HepG2 (cell line): Measurements from ENCODE around the gene TUBGCP6. TPM values are rescaled to one million over a fixed set of nuclear protein-coding genes. Genes with fewer than 3 reads are reported as not detected.

Experiments
- ATAC-seq: fragments of 200-7000 bp; cut with Tn5 transposase; 3 replicates; pipeline ENCODE4 v1.9.1; 2020; ENCODE audit warnings: mild to moderate bottlenecking, moderate library complexity
- BruUV-seq: library from RNA; stranded (reverse); fragments of 400-500 nt; replicated peaks from 2 replicates; lab custom pipeline; 2021; lab: Mats Ljungman, UMichigan
- CTCF ChIA-PET: fragments of 300-600 bp; formaldehyde crosslinking; extraction: SDS; loops from one replicate; lab custom pipeline; 2021; ENCODE audit warnings: low total read pairs, inconsistent platforms, low intra/inter-chr PET ratio; lab: Yijun Ruan, JAX
- POLR2A ChIA-PET: fragments of 350-600 bp; sonication (Branson Sonifier 250); formaldehyde crosslinking; loops from one replicate; lab custom pipeline; 2020; ENCODE audit warnings: antibody characterized with exemption, inconsistent platforms; lab: Yijun Ruan, JAX
- DNase-seq: peaks from one replicate; pipeline ENCODE4 v3.0.0-alpha.2; 2015; ENCODE audit warnings: low spot score
- FAIRE-seq: peaks from 3 replicates; lab custom pipeline; 2011; peaks lifted over from hg19 to GRCh38; lab: Jason Lieb, UNC
- H2AFZ ChIP-seq: one replicate; pipeline ENCODE4 v1.6.1; 2011; ENCODE audit warnings: low read length, inconsistent platforms
- H3K27ac ChIP-seq: fragments of 300-600 bp; 3 replicates; pipeline ENCODE4 v1.8.0; 2011; ENCODE audit warnings: mixed run types, mild to moderate bottlenecking, mixed read lengths, low read length, inconsistent platforms; ENCODE audit not compliant: insufficient read depth; ENCODE audit errors: extremely low read length
- H3K27me3 ChIP-seq, 2 experiments: fragments of 200-600 bp in 1 of 2; 2 replicates in 1 of 2; 3 replicates in 1 of 2; pipeline versions ENCODE4 v1.6.0 to v1.8.0; 2011; ENCODE audit warnings: low read length in 2 of 2, mild to moderate bottlenecking in 2 of 2, moderate library complexity in 2 of 2, inconsistent platforms in 1 of 2; ENCODE audit not compliant: insufficient read depth in 2 of 2, control insufficient read depth in 1 of 2
- H3K36me3 ChIP-seq, 2 experiments: fragments of 200-600 bp in 1 of 2; replicated peaks in 1 of 2; 2 replicates in 1 of 2; 3 replicates in 1 of 2; pipeline versions ENCODE4 v1.5.1 to v1.8.0; 2011; ENCODE audit warnings: low read length in 2 of 2, inconsistent platforms in 1 of 2; ENCODE audit not compliant: insufficient read depth in 2 of 2, control insufficient read depth in 1 of 2
- H3K4me1 ChIP-seq: 2 replicates; pipeline ENCODE4 v1.5.1; 2012; ENCODE audit warnings: low read length, inconsistent platforms; ENCODE audit not compliant: insufficient read depth
- H3K4me2 ChIP-seq: 2 replicates; pipeline ENCODE4 v1.6.0; 2011; ENCODE audit warnings: low read depth, low read length, inconsistent platforms
- H3K4me3 ChIP-seq, 3 experiments: fragments of 200-600 bp in 1 of 3; sonication (generic), shearing (Covaris generic) in 1 of 3; replicated peaks in 1 of 3; 2 replicates each; pipeline ENCODE4 v1.5.1; 2011 to 2016; ENCODE audit warnings: low read length in 3 of 3, inconsistent platforms in 2 of 3, low read depth in 2 of 3, mild to moderate bottlenecking in 2 of 3, control low read depth in 1 of 3, mixed read lengths in 1 of 3; ENCODE audit not compliant: insufficient read depth in 1 of 3
- H3K79me2 ChIP-seq: one replicate; pipeline ENCODE4 v1.6.1; 2011; ENCODE audit warnings: low read length, inconsistent platforms; ENCODE audit not compliant: insufficient read depth
- H3K9ac ChIP-seq: 2 replicates; pipeline ENCODE4 v1.6.0; 2011; ENCODE audit warnings: mild to moderate bottlenecking, low read depth, low read length, inconsistent platforms; ENCODE audit not compliant: insufficient read depth
- H3K9me3 ChIP-seq: 2 replicates; pipeline ENCODE4 v1.5.1; 2012; ENCODE audit warnings: mild to moderate bottlenecking, low read length
- H4K20me1 ChIP-seq: 2 replicates; pipeline ENCODE4 v1.6.0; 2011; ENCODE audit warnings: inconsistent platforms, mild to moderate bottlenecking, low read length, moderate library complexity; ENCODE audit not compliant: insufficient read depth
- CBFB ChIP-seq: sonication (generic); formaldehyde crosslinking; IDR thresholded peaks from 2 replicates; pipeline ENCODE4 v1.4.0; 2020; ENCODE audit warnings: missing genetic modification reagents
- CHD4 ChIP-seq: fragments of 200-600 bp; sonication (generic); IDR thresholded peaks from 2 replicates; pipeline ENCODE4 v1.7.0; 2017; ENCODE audit warnings: mild to moderate bottlenecking, low read length, borderline replicate concordance
- GATA4 ChIP-seq: sonication (generic); IDR thresholded peaks from 2 replicates; pipeline ENCODE4 v1.6.1; 2016; ENCODE audit warnings: antibody characterized with exemption, low read depth, borderline replicate concordance
- HCFC1 ChIP-seq: fragments of 150-350 bp; IDR thresholded peaks from 2 replicates; pipeline ENCODE4 v1.6.1; 2014; ENCODE audit warnings: low read depth, low read length
- IKZF4 ChIP-seq: sonication (generic); formaldehyde crosslinking; IDR thresholded peaks from 2 replicates; pipeline ENCODE4 v1.5.1; 2020; ENCODE audit warnings: borderline replicate concordance, mild to moderate bottlenecking, low read depth, missing genetic modification reagents; ENCODE audit errors: not compliant biosample characterization
- KLF15 ChIP-seq: sonication (generic); formaldehyde crosslinking; IDR thresholded peaks from 2 replicates; pipeline ENCODE4 v1.8.1; 2023; ENCODE audit warnings: borderline replicate concordance, mild to moderate bottlenecking, inconsistent platforms, missing genetic modification reagents, mixed read lengths
- LCORL ChIP-seq, 2 experiments: fragments of 450-650 bp in 1 of 2; sonication (generic) in 1 of 2; formaldehyde crosslinking in 1 of 2; IDR thresholded peaks; 2 replicates each; pipeline versions ENCODE4 v1.5.0 to v1.6.1; 2017 to 2020; ENCODE audit warnings: antibody characterized with exemption in 1 of 2, missing genetic modification reagents in 1 of 2
- SMAD1 ChIP-seq: sonication (generic); formaldehyde crosslinking; IDR thresholded peaks from 2 replicates; pipeline ENCODE4 v1.4.0; 2020; ENCODE audit warnings: missing genetic modification reagents, low read depth, mild to moderate bottlenecking, borderline replicate concordance
- ZBTB26 ChIP-seq: IDR thresholded peaks from 2 replicates; pipeline ENCODE4 v1.6.1; 2016; ENCODE audit warnings: missing compliant biosample characterization, missing genetic modification reagents, borderline replicate concordance
- ZBTB8A ChIP-seq: sonication (generic); formaldehyde crosslinking; IDR thresholded peaks from 2 replicates; pipeline ENCODE4 v1.4.0; 2020; ENCODE audit warnings: mild to moderate bottlenecking, low read depth, missing genetic modification reagents, borderline replicate concordance
- ZNF224 ChIP-seq: sonication (generic); formaldehyde crosslinking; IDR thresholded peaks from 2 replicates; pipeline ENCODE4 v1.5.0; 2020; ENCODE audit warnings: mild to moderate bottlenecking, missing genetic modification reagents
- ZNF282 ChIP-seq: fragments of 450-650 bp; IDR thresholded peaks from 2 replicates; pipeline ENCODE4 v1.6.1; 2018; ENCODE audit not compliant: partially characterized antibody
- ZNF33B ChIP-seq: sonication (generic); formaldehyde crosslinking; IDR thresholded peaks from 2 replicates; pipeline ENCODE4 v1.5.1; 2020; ENCODE audit warnings: mild to moderate bottlenecking, missing genetic modification reagents
- ZNF34 ChIP-seq: sonication (generic); formaldehyde crosslinking; IDR thresholded peaks from 2 replicates; pipeline ENCODE4 v1.4.0; 2020; ENCODE audit warnings: mild to moderate bottlenecking, missing genetic modification reagents, borderline replicate concordance
- ZNF343 ChIP-seq: sonication (generic); formaldehyde crosslinking; IDR thresholded peaks from 2 replicates; pipeline ENCODE4 v1.4.0; 2020; ENCODE audit warnings: mild to moderate bottlenecking, missing genetic modification reagents
- WGBS: methylation state at CpG from one replicate; pipeline ENCODE4 v1.1.6; 2017; ENCODE audit warnings: low lambda C conversion rate; 5-methylcytosine and 5-hydroxymethylcytosine counted together
- in situ Hi-C: cut with HindIII; loops from 2 replicates; pipeline ENCODE4 v1.10.0; 2017; ENCODE audit warnings: low pct_unique_long_range_greater_than_20kb; ENCODE audit not compliant: extremely low pct_ligation_motif_present
- intact Hi-C: fragments of 100-400 bp; cut with micrococcal nuclease; formaldehyde crosslinking; loops from one replicate; pipeline ENCODE4 v1.10.0; 2022; ENCODE audit not compliant: unreplicated experiment
- polyA plus RNA-seq, 8 experiments: library from polyadenylated mRNA; depleted of rRNA in 3 of 8; stranded (reverse) in 7 of 8; unstranded in 1 of 8; fragments of >200 nt; fragmentation: Illumina TruSeq in 4 of 8; extraction: Trizol in 4 of 8; gene quantifications; 2 replicates each; pipeline versions ENCODE4 v1.2.1 to v1.2.3, GENCODE V29; 2011 to 2016; ENCODE audit warnings: low read depth in 4 of 8, missing spikeins in 1 of 8, mixed read lengths in 1 of 8; ENCODE audit not compliant: insufficient read depth in 1 of 8
- total RNA-seq, 5 experiments: library from RNA; depleted of rRNA; stranded (reverse); fragments of >200 nt; fragmentation: Illumina TruSeq; extraction: Trizol; gene quantifications; 2 replicates each; pipeline ENCODE4 v1.2.3, GENCODE V29; 2016; ENCODE audit warnings: low read depth in 1 of 5
- TF ChIP-seq, protein P1 (sequence below): sonication (generic); formaldehyde crosslinking; IDR thresholded peaks from 2 replicates; pipeline ENCODE4 v1.4.0; 2020; ENCODE audit warnings: missing genetic modification reagents, mild to moderate bottlenecking, borderline replicate concordance

Gene TUBGCP6
- total and polyA plus RNA-seq, 2 of the 13 experiments (the other 11 are each of a cell fraction or from before 2014, with no cell fraction given), result 14.6 to 15.7 TPM

GRCh38 chr22:50274771-50275170 lies 29.9 kb upstream of the TUBGCP6 start:
- FAIRE-seq, result no peak
- in situ Hi-C loops, result loop anchor here (5.0 kb wide), 1 partner anchor 53 kb away; the partner anchor contains the start of gene DENND6B

DNA sequence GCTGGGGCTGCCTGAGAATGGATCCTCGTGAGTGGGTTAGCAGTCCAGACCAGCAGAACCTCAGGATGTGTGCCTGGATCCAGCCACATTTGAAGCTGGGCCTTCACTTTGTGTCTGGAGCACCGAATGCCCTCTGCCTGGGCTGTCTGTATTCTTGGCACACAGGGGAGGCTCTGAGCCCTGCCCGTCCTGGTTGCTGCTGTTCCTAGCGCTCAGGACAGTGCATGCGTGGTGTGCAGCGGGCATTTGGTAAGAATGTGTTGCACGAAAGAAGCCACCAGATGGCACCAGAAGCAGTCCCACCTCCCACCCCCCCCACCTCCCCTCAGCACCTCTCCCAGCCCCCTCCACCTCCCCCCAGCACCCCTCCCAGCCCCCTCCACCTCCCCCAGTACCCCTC lies 29.5 kb upstream of the TUBGCP6 start:
- ChIA-PET CTCF (interaction anchor here (1.7 to 4.2 kb wide), 2 partner anchors 53 to 68 kb away, joined by 21 to 125 read pairs; partner anchors contain the start of genes DENND6B and PPP6R2), POLR2A (no interaction called here)
- H4K20me1 ChIP-seq, result peaks cover 7% of the 10 kb centered on the region; the same call in 1 of the 2 replicates
- intact Hi-C loops, result no loop called here
- 75% methylated on average over 4 of the region's 7 CpGs for WGBS
- peak; percentile 44 for ATAC-seq
- peak; percentile 44 for DNase-seq
- in situ Hi-C loops, result no loop called here
- peaks cover 6 to 17% of the 10 kb centered on the region in 2 experiments for H3K27me3 ChIP-seq
- H3K27ac ChIP-seq, result no peak overlapping the region
- H3K79me2 ChIP-seq, result no peaks in the 10 kb centered on the region
- H3K4me3 ChIP-seq, result no peak overlapping the region
- no peak overlapping the region for H2AFZ ChIP-seq
- peaks cover 23% of the 10 kb centered on the region for H3K4me1 ChIP-seq
- no peak overlapping the region for H3K4me2 ChIP-seq
- FAIRE-seq, result no peak
- no TSS peak for BruUV-seq
- peaks cover 13 to 18% of the 10 kb centered on the region in 2 experiments; a peak in 4 of 5 replicates for H3K36me3 ChIP-seq
- no peaks in the 10 kb centered on the region for H3K9me3 ChIP-seq
- H3K9ac ChIP-seq, result no peak overlapping the region
- TF ChIP-seq, protein P1, sequence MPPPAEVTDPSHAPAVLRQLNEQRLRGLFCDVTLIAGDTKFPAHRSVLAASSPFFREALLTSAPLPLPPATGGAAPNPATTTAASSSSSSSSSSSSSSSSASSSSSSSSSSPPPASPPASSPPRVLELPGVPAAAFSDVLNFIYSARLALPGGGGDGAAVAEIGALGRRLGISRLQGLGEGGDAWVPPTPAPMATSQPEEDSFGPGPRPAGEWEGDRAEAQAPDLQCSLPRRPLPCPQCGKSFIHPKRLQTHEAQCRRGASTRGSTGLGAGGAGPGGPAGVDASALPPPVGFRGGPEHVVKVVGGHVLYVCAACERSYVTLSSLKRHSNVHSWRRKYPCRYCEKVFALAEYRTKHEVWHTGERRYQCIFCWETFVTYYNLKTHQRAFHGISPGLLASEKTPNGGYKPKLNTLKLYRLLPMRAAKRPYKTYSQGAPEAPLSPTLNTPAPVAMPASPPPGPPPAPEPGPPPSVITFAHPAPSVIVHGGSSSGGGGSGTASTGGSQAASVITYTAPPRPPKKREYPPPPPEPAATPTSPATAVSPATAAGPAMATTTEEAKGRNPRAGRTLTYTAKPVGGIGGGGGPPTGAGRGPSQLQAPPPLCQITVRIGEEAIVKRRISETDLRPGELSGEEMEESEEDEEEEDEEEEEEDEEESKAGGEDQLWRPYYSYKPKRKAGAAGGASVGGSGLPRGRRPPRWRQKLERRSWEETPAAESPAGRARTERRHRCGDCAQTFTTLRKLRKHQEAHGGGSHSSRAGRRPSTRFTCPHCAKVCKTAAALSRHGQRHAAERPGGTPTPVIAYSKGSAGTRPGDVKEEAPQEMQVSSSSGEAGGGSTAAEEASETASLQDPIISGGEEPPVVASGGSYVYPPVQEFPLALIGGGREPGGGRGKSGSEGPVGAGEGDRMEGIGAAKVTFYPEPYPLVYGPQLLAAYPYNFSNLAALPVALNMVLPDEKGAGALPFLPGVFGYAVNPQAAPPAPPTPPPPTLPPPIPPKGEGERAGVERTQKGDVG (CRISPR knock-in tag), result 0 out of 2 replicates have a peak, but pooled peaks have one; percentile 76
- TF ChIP-seq ZNF34 (CRISPR knock-in tag) (no peak), CHD4 (no peak), ZNF343 (no peak), HCFC1 (no peak), SMAD1 (CRISPR knock-in tag) (no peak), GATA4 (no peak), ZNF224 (CRISPR knock-in tag) (no peak), ZNF33B (CRISPR knock-in tag) (no peak)

More at GRCh38 chr22:50274771-50275170, 29.9 kb upstream of the TUBGCP6 start:
- H4K20me1 ChIP-seq, result 0 out of 2 replicates have a peak, but pooled peaks cover 5% of the 10 kb centered on the region
- H3K36me3 ChIP-seq, result peaks cover 18 to 23% of the 10 kb centered on the region in 2 experiments; a peak in 4 of 5 replicates
- ChIA-PET CTCF (interaction anchor here (1.7 to 4.2 kb wide), 3 partner anchors 52 to 67 kb away, joined by 16 to 125 read pairs (median 21); partner anchors contain the start of genes DENND6B and PPP6R2), POLR2A (no interaction called here)
- BruUV-seq, result no TSS peak
- DNase-seq, result no peak
- H3K27ac ChIP-seq, result no peak overlapping the region
- peaks cover 19% of the 10 kb centered on the region for H3K4me1 ChIP-seq
- H3K9ac ChIP-seq, result no peak overlapping the region
- TF ChIP-seq CBFB, result no peak
- no peak for TF ChIP-seq IKZF4 (CRISPR knock-in tag)
- TF ChIP-seq KLF15 (CRISPR knock-in tag), result no peak
- TF ChIP-seq LCORL (IDR thresholded peaks at IDR 0.05), result no peak
- TF ChIP-seq LCORL (CRISPR knock-in tag; IDR thresholded peaks at IDR 0.05), result no peak
- TF ChIP-seq ZNF282, result no peak
- TF ChIP-seq ZBTB26 (CRISPR knock-in tag), result no peak
- no peak for TF ChIP-seq ZBTB8A (CRISPR knock-in tag)
- WGBS, result 93% methylated on average over 4 of the region's 7 CpGs
- H3K4me3 ChIP-seq, result no peak overlapping the region
- H2AFZ ChIP-seq, result no peak overlapping the region
- intact Hi-C loops, result no loop called here
- peaks cover 2 to 12% of the 10 kb centered on the region in 2 experiments for H3K27me3 ChIP-seq
- no peak overlapping the region for H3K4me2 ChIP-seq
- no peaks in the 10 kb centered on the region for H3K79me2 ChIP-seq
- no peaks in the 10 kb centered on the region for H3K9me3 ChIP-seq
- ATAC-seq, result no peak
